K562 (cell line): Measurements from ENCODE around the gene CELA1. TPM values are rescaled to one million over a fixed set of nuclear protein-coding genes. Genes with fewer than 3 reads are reported as not detected.

ENCODE experiments used
- ATAC-seq: fragments of 200-7000 bp; cut with Tn5 transposase; 3 replicates; pipeline ENCODE4 v1.9.1; 2020; ENCODE audit warnings: moderate library complexity
- BruUV-seq: library from RNA; stranded (reverse); fragments of 400-500 nt; replicated peaks from 2 replicates; lab custom pipeline; 2021; lab: Mats Ljungman, UMichigan
- CTCF ChIA-PET: fragments of 300-600 bp; formaldehyde crosslinking; extraction: SDS; loops from one replicate; lab custom pipeline; 2021; ENCODE audit warnings: low intra/inter-chr PET ratio; lab: Yijun Ruan, JAX
- POLR2A ChIA-PET: fragments of 300-600, 350-650 bp; sonication (Branson Sonifier 250); formaldehyde crosslinking; extraction: SDS; loops from one replicate; lab custom pipeline; 2021; ENCODE audit warnings: antibody characterized with exemption, inconsistent platforms; lab: Yijun Ruan, JAX
- DNase-seq, 4 experiments: peaks; one replicate each; pipeline versions ENCODE4 v3.0.0 to v3.0.0-alpha.2; 2011 to 2018; ENCODE audit warnings: low spot score in 3 of 4, mixed read lengths in 3 of 4; ENCODE audit errors: extremely low read depth in 1 of 4
- FAIRE-seq: peaks from 2 replicates; lab custom pipeline; 2011; peaks lifted over from hg19 to GRCh38; lab: Jason Lieb, UNC
- H2AFZ ChIP-seq: 2 replicates; pipeline ENCODE4 v1.6.0; 2011; ENCODE audit warnings: low read depth, low read length, control low read depth, inconsistent platforms
- H3K27ac ChIP-seq: fragments of 200-600 bp; 3 replicates; pipeline ENCODE4 v1.8.0; 2011; ENCODE audit warnings: low read depth, mild to moderate bottlenecking, control low read depth, inconsistent platforms, low read length, moderate library complexity, mixed read lengths; ENCODE audit errors: extremely low read depth
- H3K27me3 ChIP-seq, 2 experiments: fragments of 300-600 bp in 1 of 2; 2 replicates in 1 of 2; 3 replicates in 1 of 2; pipeline versions ENCODE4 v1.6.0 to v1.8.0; 2011; ENCODE audit warnings: inconsistent platforms in 2 of 2, low read length in 2 of 2, mild to moderate bottlenecking in 1 of 2, mixed read lengths in 1 of 2, moderate library complexity in 1 of 2; ENCODE audit not compliant: control insufficient read depth in 2 of 2, insufficient read depth in 2 of 2
- H3K36me3 ChIP-seq: fragments of 300-600 bp; 3 replicates; pipeline ENCODE4 v1.8.0; 2011; ENCODE audit warnings: mild to moderate bottlenecking, low read length, inconsistent platforms; ENCODE audit not compliant: control insufficient read depth, insufficient read depth
- H3K4me1 ChIP-seq, 2 experiments: fragments of 200-600 bp in 1 of 2; replicated peaks in 1 of 2; 2 replicates in 1 of 2; 3 replicates in 1 of 2; pipeline versions ENCODE4 v1.5.1 to v1.8.0; 2011; ENCODE audit warnings: inconsistent platforms in 2 of 2, low read length in 2 of 2, mild to moderate bottlenecking in 1 of 2, mixed read lengths in 1 of 2, moderate library complexity in 1 of 2; ENCODE audit not compliant: control insufficient read depth in 2 of 2, insufficient read depth in 2 of 2
- H3K4me2 ChIP-seq: 2 replicates; pipeline ENCODE4 v1.6.1; 2011; ENCODE audit warnings: low read length, control low read depth, inconsistent platforms, mixed read lengths; ENCODE audit not compliant: insufficient read depth
- H3K4me3 ChIP-seq: fragments of 200-600 bp; sonication (generic), shearing (Covaris generic); 2 replicates; pipeline ENCODE4 v1.5.1; 2016; ENCODE audit warnings: control low read depth, inconsistent platforms
- H3K79me2 ChIP-seq: fragments of 200-600 bp; 3 replicates; pipeline ENCODE4 v1.8.0; 2011; ENCODE audit warnings: low read length, inconsistent platforms; ENCODE audit not compliant: control insufficient read depth, insufficient read depth
- H3K9ac ChIP-seq, 2 experiments: 2 replicates each; pipeline versions ENCODE4 v1.6.0 to v1.6.1; 2011; ENCODE audit warnings: low read depth in 2 of 2, low read length in 2 of 2, control low read depth in 1 of 2, inconsistent platforms in 1 of 2, mild to moderate bottlenecking in 1 of 2, mixed read lengths in 1 of 2; ENCODE audit not compliant: insufficient read depth in 1 of 2
- H3K9me1 ChIP-seq: one replicate; pipeline ENCODE4 v1.6.0; 2011; ENCODE audit warnings: inconsistent platforms, mild to moderate bottlenecking, low read length, moderate library complexity; ENCODE audit not compliant: control insufficient read depth, insufficient read depth
- H3K9me3 ChIP-seq: replicated peaks from 2 replicates; pipeline ENCODE4 v1.5.1; 2011; ENCODE audit warnings: low read depth, low read length, inconsistent platforms; ENCODE audit not compliant: control insufficient read depth, insufficient read depth
- H4K20me1 ChIP-seq: replicated peaks from 2 replicates; pipeline ENCODE4 v1.6.1; 2011; ENCODE audit warnings: low read length, inconsistent platforms, mixed read lengths; ENCODE audit not compliant: control insufficient read depth, insufficient read depth
- C11orf30 ChIP-seq: fragments of 450-650 bp; IDR thresholded peaks from 2 replicates; pipeline ENCODE4 v1.6.1; 2016; ENCODE audit warnings: low read depth, mild to moderate bottlenecking
- CLOCK ChIP-seq: fragments of 250-450 bp; sonication (Bioruptor Pico); IDR thresholded peaks from 2 replicates; pipeline ENCODE4 v1.4.0; 2020; ENCODE audit warnings: mild to moderate bottlenecking, moderate library complexity, borderline replicate concordance
- E2F3 ChIP-seq: fragments of 250-450 bp; sonication (Bioruptor Pico); IDR thresholded peaks from 2 replicates; pipeline ENCODE4 v1.4.0; 2020; ENCODE audit warnings: mild to moderate bottlenecking
- MYBL2 ChIP-seq, 2 experiments: fragments of 450-650 bp in 1 of 2; sonication (generic) in 1 of 2; formaldehyde crosslinking in 1 of 2; IDR thresholded peaks; 2 replicates each; pipeline versions ENCODE4 v1.6.1 to v1.8.1; 2017 to 2022; ENCODE audit warnings: borderline replicate concordance in 1 of 2, inconsistent platforms in 1 of 2, low read depth in 1 of 2, mild to moderate bottlenecking in 1 of 2, missing genetic modification reagents in 1 of 2, moderate library complexity in 1 of 2
- SMARCA4 ChIP-seq: fragments of 450-650 bp; IDR thresholded peaks from 2 replicates; pipeline ENCODE4 v1.6.1; 2016
- TAF15 ChIP-seq: fragments of 200-400 bp; formaldehyde crosslinking; IDR thresholded peaks from 2 replicates; pipeline ENCODE4 v1.6.1; 2017; ENCODE audit warnings: mild to moderate bottlenecking, low read depth, low read length, moderate library complexity
- TAF9B ChIP-seq: fragments of 450-650 bp; IDR thresholded peaks from 2 replicates; pipeline ENCODE4 v1.6.1; 2018; ENCODE audit warnings: mild to moderate bottlenecking; ENCODE audit not compliant: partially characterized antibody
- THRA ChIP-seq: fragments of 450-650 bp; IDR thresholded peaks from 2 replicates; pipeline ENCODE4 v1.6.1; 2017; ENCODE audit warnings: mild to moderate bottlenecking, moderate library complexity
- ZC3H8 ChIP-seq: fragments of 450-650 bp; IDR thresholded peaks from 2 replicates; pipeline ENCODE4 v1.6.1; 2017
- ZNF174 ChIP-seq: fragments of 250-450 bp; sonication (Bioruptor Pico); IDR thresholded peaks from 2 replicates; pipeline ENCODE4 v1.4.0; 2020; ENCODE audit warnings: mild to moderate bottlenecking
- ZNF197 ChIP-seq: fragments of 200-800 bp; sonication (Bioruptor generic); IDR thresholded peaks from 2 replicates; pipeline ENCODE4 v1.6.1; 2016; ENCODE audit warnings: low read depth, missing genetic modification characterization, missing compliant biosample characterization
- ZNF280A ChIP-seq: fragments of 450-650 bp; IDR thresholded peaks from 2 replicates; pipeline ENCODE4 v1.6.1; 2018; ENCODE audit warnings: mild to moderate bottlenecking, low read depth; ENCODE audit not compliant: partially characterized antibody
- ZNF668 ChIP-seq: fragments of 250-450 bp; sonication (Bioruptor Pico); IDR thresholded peaks from 2 replicates; pipeline ENCODE4 v1.8.0; 2022; ENCODE audit warnings: mild to moderate bottlenecking, inconsistent platforms
- ZNF766 ChIP-seq: fragments of 200-800 bp; sonication (Bioruptor generic); conservative IDR thresholded peaks from 2 replicates; pipeline ENCODE4 v1.6.1; 2016; ENCODE audit warnings: missing genetic modification characterization, missing compliant biosample characterization
- WGBS: fragments of 100-300 bp; shearing (Covaris generic); methylation state at CpG from one replicate; pipeline ENCODE4 v1.1.6; 2016; ENCODE audit warnings: low coverage, mixed read lengths; ENCODE audit not compliant: insufficient coverage; ENCODE audit errors: missing lambda C conversion rate; 5-methylcytosine and 5-hydroxymethylcytosine counted together
- in situ Hi-C: fragments of 300-500 bp; cut with MboI; formaldehyde crosslinking; loops from 4 replicates; pipeline ENCODE4 v1.15.0; 2018; ENCODE audit warnings: inconsistent platforms, mixed read lengths
- intact Hi-C: fragments of 100-400 bp; cut with micrococcal nuclease; formaldehyde crosslinking; loops from 2 replicates; pipeline ENCODE4 v1.14.2; 2022
- polyA plus RNA-seq, 8 experiments: library from polyadenylated mRNA; depleted of rRNA in 4 of 8; stranded (reverse) in 5 of 8; unstranded in 3 of 8; fragments of >200 nt; fragmentation: Nextera tagmentation in 2 of 8; fragmentation: Illumina TruSeq in 1 of 8; extraction: Ambion mirVana in 2 of 8; extraction: Trizol in 1 of 8; gene quantifications; 2 replicates each; pipeline versions ENCODE4 v1.2.1 to v1.2.3, GENCODE V29; 2011 to 2014; ENCODE audit warnings: inconsistent platforms in 1 of 8, missing spikeins in 1 of 8
- total RNA-seq, 7 experiments: library from RNA; depleted of rRNA in 6 of 7; stranded (reverse); fragments of >200 nt in 6 of 7; fragmentation: Illumina TruSeq in 2 of 7; extraction: Trizol in 2 of 7; gene quantifications; 2 replicates each; pipeline versions ENCODE4 v1.2.1 to v1.2.3, GENCODE V29; 2011 to 2021; ENCODE audit warnings: low replicate concordance in 1 of 7

The CELA1 gene
- total and polyA plus RNA-seq, 9 of the 15 experiments (the other 6 are each of a cell fraction or from before 2014, with no cell fraction given): 0.06 to 0.27 (median 0.22) TPM; not detected in 6

- Histone ChIP-seq H3K9ac (no peak overlapping the region), H3K9me3 (no peaks in the 10 kb centered on the region), H3K9me1 (no peaks in the 10 kb centered on the region), H3K4me2 (no peak overlapping the region), H3K79me2 (no peaks in the 10 kb centered on the region), H4K20me1 (no peaks in the 10 kb centered on the region), H3K4me1 (no peaks in the 10 kb centered on the region), H3K36me3 (no peaks in the 10 kb centered on the region), H3K4me3 (no peak overlapping the region), H2AFZ (no peak overlapping the region), H3K27me3 (no peaks in the 10 kb centered on the region), H3K27ac (no peak overlapping the region)
- BruUV-seq: no TSS peak
- intact Hi-C loops (loop anchor here (5.0 kb wide), 1 partner anchor 36 kb away; no protein-coding TSS in a partner anchor), in situ Hi-C loops (no loop called here)
- POLR2A ChIA-PET: interaction anchor here (0.7 kb wide), 1 partner anchor 10 kb away, joined by 3 read pairs; no protein-coding TSS in a partner anchor
- 59% methylated on average over 5 of the region's 5 CpGs for WGBS
- FAIRE-seq (no peak), ATAC-seq (no peak), DNase-seq (no peak)
- CTCF ChIA-PET: no interaction called here
- TF ChIP-seq ZNF174 (CRISPR knock-in tag) (no peak), SMARCA4 (no peak), E2F3 (CRISPR knock-in tag) (no peak), THRA (no peak), ZNF668 (CRISPR knock-in tag) (no peak), ZC3H8 (no peak), C11orf30 (no peak), CLOCK (no peak), TAF15 (no peak), ZNF766 (CRISPR knock-in tag) (no peak), TAF9B (no peak), ZNF280A (no peak), MYBL2 (IDR thresholded peaks at IDR 0.05; ENCODE audit: low read depth) (no peak), MYBL2 (CRISPR knock-in tag; IDR thresholded peaks at IDR 0.05; ENCODE audit: borderline replicate concordance) (no peak), ZNF197 (CRISPR knock-in tag) (no peak)
These were observed 40.0 kb downstream of the CELA1 start for GRCh38 chr12:51306507-51306906.
